GM19099 (cell line): Measurements from ENCODE around the gene STRIP2.

Source experiments
- POLR2A ChIP-seq: IDR thresholded peaks from 3 replicates; pipeline ENCODE4 v1.6.1; 2011; ENCODE audit warnings: low read depth; ENCODE audit not compliant: insufficient read length; ENCODE audit errors: extremely low read depth

Gene STRIP2

DNA sequence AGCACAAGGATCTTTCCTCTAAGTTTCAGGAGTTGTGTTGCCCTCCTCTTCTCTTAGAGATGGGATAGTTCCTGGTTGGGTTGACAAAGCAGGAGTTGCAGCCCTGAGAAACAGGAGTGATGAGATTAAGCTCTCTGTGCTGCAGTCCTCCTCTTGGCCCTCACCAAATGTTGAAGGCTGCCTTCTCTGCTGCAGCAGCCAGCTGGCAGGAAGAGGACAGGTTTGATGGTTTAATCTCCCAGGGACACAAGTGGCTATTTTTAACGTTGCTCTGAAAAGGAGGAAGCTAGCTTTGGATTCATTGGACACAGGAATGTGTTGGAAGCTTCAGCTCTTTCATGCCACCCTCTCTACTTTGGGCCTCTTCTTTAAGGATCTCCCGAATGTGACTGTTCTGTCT, 9.4 kb downstream of the STRIP2 start:
- no peak for TF ChIP-seq POLR2A

DNA sequence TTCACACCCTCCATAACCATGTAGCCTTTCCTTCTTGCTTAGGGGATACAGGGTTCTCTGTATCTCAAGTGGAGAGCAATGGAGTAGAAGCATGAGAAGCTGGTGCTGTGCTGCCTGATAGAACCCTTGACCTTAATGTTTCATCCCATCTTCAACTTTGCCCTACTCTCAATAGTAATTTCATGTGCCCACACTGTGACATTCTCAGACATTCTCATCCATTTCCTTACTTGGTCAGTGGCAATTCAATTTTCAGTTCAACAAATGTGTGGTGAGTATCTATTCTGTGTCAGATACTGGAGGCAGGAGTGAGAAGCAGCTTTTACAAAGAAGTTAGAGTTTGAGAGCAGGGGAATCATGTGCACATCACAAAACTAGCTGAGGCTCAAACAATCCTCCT, 16.1 kb downstream of the STRIP2 start:
- TF ChIP-seq POLR2A, result no peak

DNA sequence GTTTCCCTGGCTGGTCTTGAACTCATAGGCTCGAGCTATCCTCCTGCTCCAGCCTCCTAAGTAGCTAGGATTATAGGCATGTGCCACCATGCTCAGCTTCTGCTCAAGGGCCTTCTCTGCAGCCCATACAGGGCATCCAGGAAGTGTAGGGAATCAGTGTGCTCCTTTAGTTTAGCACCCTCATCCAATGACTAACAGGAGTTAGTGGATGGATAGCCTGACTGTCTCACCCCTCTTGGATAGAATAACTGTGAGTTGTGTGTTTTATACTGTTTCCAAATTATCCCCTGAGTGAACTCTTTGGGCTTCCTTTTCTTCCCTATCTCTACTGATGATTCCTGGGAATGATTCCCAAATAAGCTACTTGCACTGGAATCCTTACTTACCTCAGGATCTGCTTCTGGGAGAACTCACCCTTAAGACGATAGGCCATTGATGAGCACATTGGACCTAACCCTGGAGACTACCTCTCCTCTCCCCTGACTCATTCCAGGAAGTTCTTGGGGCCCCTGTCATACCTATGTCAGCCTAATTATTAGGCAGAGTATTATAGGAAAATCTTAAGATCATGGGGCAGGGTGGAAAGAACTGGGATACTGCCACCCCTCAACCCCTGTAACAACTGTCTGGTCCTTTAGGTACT, 18.5 kb downstream of the STRIP2 start:
- TF ChIP-seq POLR2A, result no peak

DNA sequence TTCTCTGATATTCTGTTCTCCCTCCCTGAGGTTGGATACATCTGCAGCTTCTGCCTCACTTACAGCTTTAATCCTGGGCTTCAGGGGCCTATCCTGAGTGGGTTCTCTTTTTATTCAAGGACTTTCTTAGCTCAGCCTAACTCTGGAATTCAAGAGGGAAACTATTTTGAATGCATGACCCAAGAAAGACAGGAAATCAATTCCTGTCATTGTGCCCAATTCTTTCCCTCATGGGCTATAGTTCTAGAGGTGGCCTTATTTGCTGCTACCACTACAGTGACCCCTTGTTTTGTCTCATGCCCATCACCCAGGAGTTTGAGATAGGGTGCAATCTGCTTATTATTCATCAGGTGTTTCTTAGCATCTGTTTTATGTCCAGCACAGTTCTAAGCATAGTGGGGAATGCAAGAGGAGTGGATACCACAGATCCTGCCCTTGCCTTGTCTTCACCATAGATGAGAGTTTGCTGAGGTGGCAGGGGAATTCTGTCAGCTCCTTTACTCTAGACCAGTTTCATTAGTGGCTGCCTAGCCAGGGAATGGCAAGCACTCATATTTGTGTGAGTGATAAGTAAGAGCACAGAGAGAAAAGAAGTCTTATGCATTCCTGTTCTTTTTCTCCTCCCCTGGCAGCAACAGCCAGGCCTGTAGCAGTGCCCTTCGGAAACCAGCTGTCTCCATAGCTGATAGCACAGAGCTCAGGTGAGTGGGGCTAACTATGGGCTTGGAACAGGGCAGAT, 19.4 kb downstream of the STRIP2 start:
- TF ChIP-seq POLR2A, result no peak

DNA sequence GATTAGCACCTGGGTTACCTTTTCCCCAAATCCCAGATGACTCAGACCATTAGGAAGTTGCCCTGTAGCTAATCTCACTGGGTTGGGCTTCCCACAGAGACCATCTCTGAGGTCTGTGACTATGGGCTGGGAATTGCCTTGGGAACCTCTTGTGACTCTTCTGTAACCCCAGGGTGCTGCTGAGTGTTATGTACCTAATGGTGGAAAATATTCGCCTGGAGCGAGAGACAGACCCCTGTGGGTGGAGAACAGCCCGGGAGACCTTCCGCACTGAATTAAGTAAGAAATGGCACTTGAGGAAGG, 20.0 kb downstream of the STRIP2 start:
- TF ChIP-seq POLR2A, result no peak

DNA sequence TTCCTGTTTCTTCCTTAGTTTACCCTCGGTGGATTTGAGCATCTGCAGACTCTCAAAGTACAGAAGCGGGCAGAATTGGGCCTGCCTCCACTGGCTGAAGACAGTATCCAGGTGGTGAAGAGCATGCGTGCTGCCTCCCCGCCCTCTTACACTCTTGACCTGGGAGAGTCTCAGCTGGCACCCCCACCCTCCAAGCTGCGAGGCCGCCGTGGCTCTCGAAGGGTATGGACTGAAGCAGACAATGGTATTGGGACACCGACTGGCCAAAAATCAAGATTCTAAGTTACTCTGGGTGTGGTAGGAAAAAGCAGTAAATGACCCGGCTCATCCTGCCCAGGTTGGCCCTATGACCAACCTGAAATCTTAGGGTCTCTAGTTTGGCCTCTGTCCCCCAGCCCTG, 22.2 kb downstream of the STRIP2 start:
- TF ChIP-seq POLR2A, result no peak

DNA sequence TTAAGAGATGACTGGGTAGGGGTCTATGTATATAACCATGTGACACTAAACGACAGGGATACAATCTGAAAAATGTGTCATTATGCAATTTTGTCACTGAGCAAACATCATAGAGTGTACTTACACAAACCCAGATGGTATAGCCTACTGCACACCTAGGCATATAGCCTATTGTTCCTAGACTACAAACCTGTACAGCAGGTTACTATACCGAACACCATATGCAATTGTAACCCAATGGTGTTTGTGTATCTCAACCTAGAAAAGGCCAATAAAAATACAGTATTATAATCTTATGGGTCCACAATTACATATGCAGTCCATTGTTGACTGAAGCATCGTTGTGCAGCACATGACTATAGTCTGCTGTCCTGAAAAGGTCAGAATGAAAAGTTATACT, 22.9 kb downstream of the STRIP2 start:
- no peak for TF ChIP-seq POLR2A

DNA sequence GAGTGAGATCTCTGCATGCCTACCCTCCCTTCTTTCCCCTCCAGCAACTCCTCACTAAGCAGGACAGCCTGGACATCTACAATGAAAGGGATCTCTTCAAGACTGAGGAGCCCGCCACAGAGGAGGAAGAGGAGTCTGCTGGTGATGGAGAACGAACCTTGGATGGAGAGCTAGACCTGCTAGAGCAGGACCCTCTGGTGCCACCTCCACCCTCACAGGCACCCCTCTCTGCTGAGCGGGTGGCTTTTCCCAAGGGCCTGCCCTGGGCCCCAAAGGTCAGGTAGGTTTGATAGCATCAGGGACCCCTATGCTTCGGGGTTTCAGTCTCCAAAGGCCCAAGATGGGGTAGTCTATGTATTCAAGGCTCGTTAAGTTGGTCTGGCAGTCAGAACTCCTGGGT, 23.9 kb downstream of the STRIP2 start:
- TF ChIP-seq POLR2A, result no peak

DNA sequence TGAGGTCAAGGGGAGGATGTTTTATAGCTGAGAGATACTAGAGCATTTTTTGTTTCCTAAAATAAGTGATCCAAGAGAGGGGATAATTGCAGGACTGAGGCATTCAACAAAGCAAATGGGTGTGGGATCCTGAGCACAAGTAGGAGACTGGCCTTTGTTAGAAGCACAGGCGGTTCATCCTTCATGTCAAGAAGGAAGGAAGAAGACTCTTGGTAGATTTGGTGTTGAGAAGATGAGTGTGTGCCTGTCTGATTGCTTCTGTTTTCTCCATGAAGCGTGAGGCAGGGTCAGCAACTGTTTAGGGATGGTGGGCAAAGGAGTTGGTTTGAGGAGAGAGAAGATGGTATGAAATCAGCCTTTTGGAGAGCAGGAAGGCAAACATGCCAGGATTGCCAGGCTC, 27.6 kb downstream of the STRIP2 start:
- TF ChIP-seq POLR2A, result no peak

DNA sequence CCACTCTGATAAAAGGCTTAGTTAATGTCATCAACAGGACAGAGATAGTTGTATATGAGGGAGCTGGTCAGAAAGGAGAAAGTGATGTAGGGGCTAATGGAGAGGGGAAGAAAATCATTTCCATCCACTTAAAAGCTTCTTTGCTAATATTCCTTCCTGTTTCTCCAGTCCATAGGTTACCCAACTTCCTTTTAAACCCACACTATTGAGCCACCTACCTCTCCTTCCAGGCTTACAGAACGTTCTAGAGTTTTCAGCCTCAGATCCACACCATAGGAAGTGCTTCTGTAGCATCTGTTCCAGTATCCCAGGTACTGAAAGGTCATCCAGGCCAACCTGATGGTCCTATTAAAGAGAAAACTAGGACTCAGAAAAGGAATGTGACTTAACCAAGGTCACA, 28.2 kb downstream of the STRIP2 start:
- no peak for TF ChIP-seq POLR2A

DNA sequence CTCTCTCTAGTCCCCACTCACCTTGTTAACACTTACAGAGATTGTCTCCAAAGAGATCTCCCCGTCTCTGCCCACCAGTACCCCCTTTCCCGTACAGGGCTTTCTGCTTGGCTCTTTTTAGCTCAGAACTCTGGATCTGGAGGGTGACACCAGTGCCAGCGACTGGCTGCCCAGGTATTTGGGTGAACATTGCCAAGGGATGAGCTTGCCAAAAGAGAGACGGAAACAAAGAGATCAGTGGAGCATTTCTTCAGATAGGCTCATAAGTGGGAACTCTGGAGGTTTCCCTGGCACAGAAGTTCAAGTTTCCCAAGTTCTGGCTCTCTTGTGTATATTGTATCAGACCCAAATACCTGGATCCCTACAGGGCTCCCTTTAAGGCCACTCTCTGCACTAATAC, 30.0 kb downstream of the STRIP2 start:
- TF ChIP-seq POLR2A, result no peak

DNA sequence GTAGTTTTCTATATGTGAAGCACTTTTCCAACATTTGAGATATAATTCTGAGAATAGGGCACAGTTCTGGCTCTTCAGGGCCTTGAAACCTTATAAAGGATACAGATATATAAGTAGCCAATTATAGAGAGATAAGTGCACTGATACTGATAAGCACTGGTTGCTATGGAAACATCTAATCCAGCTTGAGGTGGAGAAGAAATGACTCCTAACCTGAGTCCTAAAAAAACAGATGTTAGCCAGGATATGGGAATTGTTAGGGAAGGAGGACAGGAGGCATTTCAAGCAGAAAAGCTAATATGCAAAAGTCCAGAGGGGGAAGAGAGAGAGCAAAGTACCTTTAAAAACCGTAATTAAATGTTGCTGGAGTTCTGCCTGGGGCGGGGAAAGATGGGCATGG, 30.8 kb downstream of the STRIP2 start:
- TF ChIP-seq POLR2A, result no peak

DNA sequence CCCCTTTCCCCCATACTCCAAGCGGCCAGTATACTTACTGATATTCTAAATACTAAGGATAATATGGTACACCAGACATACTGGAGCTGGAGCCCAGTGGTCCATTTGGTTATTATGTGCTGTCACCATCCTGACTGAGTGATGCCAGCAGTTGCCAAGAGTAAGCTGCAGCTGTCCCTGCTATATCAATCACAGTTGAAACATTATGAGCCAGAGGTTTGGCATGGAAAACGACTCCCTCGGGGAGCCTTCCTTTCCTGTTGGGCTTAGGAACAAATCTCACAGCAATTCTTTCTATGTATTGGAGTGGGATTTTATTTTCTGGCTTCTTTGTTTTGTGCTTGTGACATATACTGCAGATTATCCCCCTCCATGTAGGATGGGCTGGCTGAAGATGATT, 32.6 kb downstream of the STRIP2 start:
- TF ChIP-seq POLR2A, result no peak

DNA sequence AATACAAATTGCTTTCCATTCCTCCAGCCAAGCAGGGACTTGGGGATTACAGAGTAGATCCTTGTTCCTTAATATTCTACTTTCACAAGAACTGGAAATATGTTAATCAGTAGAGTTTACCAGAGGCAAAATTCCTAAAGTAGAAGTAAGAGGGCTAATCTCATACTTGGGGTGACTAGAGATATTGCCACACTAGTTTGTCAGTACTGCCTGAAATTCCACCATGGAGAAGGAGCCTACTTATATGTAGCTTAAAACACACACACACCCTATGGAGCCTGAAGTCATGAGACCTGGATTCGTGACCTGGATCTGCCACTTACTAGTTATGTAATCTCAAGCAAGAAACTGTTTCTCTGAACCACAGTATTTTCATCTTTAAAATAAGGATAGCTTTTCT, 33.9 kb downstream of the STRIP2 start:
- TF ChIP-seq POLR2A, result no peak

DNA sequence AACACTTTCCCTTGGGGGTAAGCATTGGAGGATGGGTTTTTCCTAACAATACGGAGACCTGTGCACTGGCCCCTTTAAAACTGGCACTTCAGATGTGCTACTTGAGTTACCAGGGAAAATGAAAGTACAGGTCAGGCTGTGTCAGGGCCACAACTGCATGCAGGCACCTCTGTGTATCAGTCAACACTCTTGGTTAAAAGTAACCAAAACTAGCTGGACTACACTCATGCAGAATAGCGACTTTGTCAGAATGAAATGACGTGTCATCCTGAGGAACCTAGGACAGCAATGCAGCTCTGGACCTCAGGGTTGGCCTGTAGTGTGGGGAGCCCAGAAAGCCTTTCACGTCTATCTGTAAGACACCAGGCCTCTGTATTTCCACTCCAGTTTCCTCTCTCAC, 34.3 kb downstream of the STRIP2 start:
- TF ChIP-seq POLR2A, result no peak

DNA sequence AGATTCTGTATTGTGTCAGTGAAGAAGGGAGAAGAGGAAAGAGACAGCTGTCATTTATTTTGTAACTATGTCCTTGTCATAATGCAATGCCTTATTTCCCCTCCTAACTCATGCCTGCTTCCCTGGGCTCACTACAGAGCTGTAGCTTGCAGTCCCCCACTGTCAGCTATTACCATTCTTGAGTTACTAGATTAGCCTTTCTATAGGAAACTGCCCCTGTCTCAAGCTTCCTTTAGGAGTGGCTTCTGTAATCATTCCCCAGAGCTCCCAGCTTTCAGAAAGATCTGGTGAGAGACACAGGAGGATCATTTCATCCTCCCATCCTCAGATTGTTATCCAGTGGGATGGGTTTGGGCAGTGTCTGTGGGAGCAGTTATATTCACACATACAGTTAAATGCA, 35.7 kb downstream of the STRIP2 start:
- no peak for TF ChIP-seq POLR2A

DNA sequence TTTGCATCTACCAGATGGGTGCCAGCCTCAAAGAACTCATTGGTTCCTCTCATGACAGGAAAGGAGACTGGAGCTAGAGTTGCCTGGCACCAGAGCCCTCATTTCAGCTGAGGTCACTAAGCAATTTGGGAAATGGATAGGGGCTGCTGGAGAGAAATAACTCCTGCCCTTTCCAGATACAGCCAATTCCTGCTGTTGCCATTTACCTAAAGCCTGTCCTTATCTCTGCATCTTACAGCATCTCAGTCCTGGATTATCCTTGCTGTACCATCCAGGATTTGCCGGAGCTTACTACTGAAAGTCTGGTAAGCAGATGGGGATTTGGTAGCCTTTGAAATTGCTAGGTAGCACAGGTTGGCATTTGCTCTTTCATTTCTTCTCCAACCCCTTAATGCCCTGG, 36.2 kb downstream of the STRIP2 start:
- no peak for TF ChIP-seq POLR2A

DNA sequence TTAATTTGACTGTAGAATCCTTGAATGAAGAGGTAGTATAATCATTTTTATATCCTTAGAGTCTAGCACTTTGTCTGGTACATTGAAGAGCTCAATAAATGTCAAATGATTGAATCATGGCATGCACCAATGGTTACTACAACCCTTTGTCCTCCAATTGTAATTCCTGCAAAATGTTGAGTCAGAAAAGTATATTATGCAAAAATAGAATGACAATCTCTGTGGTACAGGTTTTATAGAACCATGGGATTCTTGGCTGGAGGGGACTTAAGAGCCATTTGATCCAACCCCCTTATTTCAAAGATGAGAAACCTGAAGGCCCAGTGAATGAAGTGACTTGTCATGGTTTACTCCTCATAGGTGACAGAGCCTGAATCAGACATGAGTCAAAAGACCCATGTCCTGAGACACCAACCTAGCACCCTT, 37.2 kb downstream of the STRIP2 start:
- TF ChIP-seq POLR2A, result no peak

DNA sequence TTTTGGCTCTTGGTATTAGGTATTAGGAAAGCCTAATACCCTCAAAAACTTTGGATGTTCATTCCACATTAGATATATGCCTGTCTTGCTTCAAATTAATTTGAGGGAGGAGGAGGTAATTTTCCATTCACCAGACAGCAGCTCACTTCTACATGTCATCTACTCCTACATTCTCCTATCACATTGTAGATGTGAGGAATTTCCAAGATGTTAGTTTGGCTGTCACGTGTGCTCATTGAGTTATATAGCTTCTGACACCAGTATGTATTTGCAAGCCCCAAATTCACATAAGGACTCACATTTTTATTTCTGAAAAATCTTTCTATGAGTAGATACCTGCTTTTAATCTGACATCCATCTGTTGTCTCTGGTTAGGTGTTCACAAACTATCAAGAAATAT, 45.6 kb downstream of the STRIP2 start:
- TF ChIP-seq POLR2A, result no peak
